Gastroesophageal sphincter (tissue), 3 donors: ENCODE measurements around the gene KLHL2.

ENCODE experiments used
- POLR2AphosphoS5 ChIP-seq: sonication (generic); formaldehyde crosslinking; IDR thresholded peaks from one replicate; pipeline ENCODE4 v1.6.1; 2017; ENCODE audit warnings: antibody characterized with exemption
- TF ChIP-seq, protein P1 (sequence below), 4 experiments: fragments of 200-600 bp in 2 of 4; fragments of 450-650 bp in 2 of 4; sonication (generic) in 1 of 4; IDR thresholded peaks; one replicate each; pipeline ENCODE4 v1.5.1; 2017 to 2019; ENCODE audit warnings: antibody characterized with exemption in 4 of 4, mild to moderate bottlenecking in 2 of 4, moderate library complexity in 2 of 4

DNA sequence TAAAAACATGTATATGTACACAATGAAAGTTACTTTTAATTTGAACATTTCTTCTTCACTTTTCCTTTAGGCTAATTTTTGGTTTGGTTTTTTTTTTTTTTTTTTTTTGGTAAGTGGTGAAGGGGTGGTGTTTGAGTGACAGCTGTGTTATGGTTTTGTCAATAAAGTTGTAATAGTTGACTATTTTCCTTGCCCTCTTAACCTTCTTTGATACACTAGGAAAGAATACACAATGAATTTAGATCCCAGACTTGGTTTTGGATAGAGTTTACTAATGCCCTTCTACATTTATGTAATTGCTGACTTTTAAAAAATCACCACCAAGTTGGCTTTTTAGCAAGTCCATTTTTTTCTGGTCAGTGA lies 82.0 kb downstream of the KLHL2 start:
- TF ChIP-seq, protein P1, sequence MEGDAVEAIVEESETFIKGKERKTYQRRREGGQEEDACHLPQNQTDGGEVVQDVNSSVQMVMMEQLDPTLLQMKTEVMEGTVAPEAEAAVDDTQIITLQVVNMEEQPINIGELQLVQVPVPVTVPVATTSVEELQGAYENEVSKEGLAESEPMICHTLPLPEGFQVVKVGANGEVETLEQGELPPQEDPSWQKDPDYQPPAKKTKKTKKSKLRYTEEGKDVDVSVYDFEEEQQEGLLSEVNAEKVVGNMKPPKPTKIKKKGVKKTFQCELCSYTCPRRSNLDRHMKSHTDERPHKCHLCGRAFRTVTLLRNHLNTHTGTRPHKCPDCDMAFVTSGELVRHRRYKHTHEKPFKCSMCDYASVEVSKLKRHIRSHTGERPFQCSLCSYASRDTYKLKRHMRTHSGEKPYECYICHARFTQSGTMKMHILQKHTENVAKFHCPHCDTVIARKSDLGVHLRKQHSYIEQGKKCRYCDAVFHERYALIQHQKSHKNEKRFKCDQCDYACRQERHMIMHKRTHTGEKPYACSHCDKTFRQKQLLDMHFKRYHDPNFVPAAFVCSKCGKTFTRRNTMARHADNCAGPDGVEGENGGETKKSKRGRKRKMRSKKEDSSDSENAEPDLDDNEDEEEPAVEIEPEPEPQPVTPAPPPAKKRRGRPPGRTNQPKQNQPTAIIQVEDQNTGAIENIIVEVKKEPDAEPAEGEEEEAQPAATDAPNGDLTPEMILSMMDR (IDR thresholded peaks at IDR 0.05) = no peak
- TF ChIP-seq POLR2AphosphoS5 = no peak
